CD4-positive, alpha-beta T cell treated with Interleukin-4 for 1 hour (primary cell): Measurements from ENCODE around the gene UBE2O.
"Not testable (repeated sequence)": the region's sequence is repeated elsewhere in the genome, so short reads cannot be mapped to it uniquely, and the experiment has no call there.

Experiments used
- DNase-seq, 2 donors: peaks; one replicate each; pipeline ENCODE4 v3.0.0-alpha.2; 2020 to 2022

The UBE2O gene

GRCh38 chr17:76367642-76368041 is 85.3 kb downstream of the UBE2O start:
- no peak for DNase-seq

GRCh38 chr17:76366247-76366646 is 86.7 kb downstream of the UBE2O start:
- no peak for DNase-seq

GRCh38 chr17:76365256-76365903 is 87.6 kb downstream of the UBE2O start:
- no peak for DNase-seq

- no peak for DNase-seq
Observed at GRCh38 chr17:76363107-76363842, 89.7 kb downstream of the UBE2O start.

GRCh38 chr17:76360461-76360860 is 92.5 kb downstream of the UBE2O start:
- DNase-seq = no peak

- DNase-seq = not testable (repeated sequence)
Observed at GRCh38 chr17:76359776-76360175, 93.2 kb downstream of the UBE2O start.

GRCh38 chr17:76359375-76359774 is 93.6 kb downstream of the UBE2O start:
- DNase-seq = no peak

- no peak for DNase-seq
Observed at GRCh38 chr17:76357597-76358158, 95.3 kb downstream of the UBE2O start.

GRCh38 chr17:76356803-76357456 is 96.0 kb downstream of the UBE2O start:
- no peak for DNase-seq

GRCh38 chr17:76354747-76355310 is 98.1 kb downstream of the UBE2O start:
- DNase-seq = no peak

- DNase-seq = no peak
Observed at GRCh38 chr17:76354317-76354729, 98.6 kb downstream of the UBE2O start.

GRCh38 chr17:76353599-76354316 is 99.2 kb downstream of the UBE2O start, which contains the start of gene PRPSAP1:
Gene PRPSAP1 (minus strand): TSS chr17:76353916. CDS start chr17:76353703, 213 bp downstream.
- DNase-seq = peak; percentile 85 to 88

GRCh38 chr17:76353004-76353598 is 99.9 kb downstream of the UBE2O start:
- DNase-seq = no peak

- DNase-seq = no peak
Observed at GRCh38 chr17:76351526-76352071, 101.4 kb downstream of the UBE2O start.

GRCh38 chr17:76350463-76350862 is 102.5 kb downstream of the UBE2O start:
- no peak for DNase-seq

GRCh38 chr17:76346936-76347335 is 106.0 kb downstream of the UBE2O start:
- not testable (repeated sequence) for DNase-seq

GRCh38 chr17:76345377-76345974 is 107.5 kb downstream of the UBE2O start:
- DNase-seq = no peak

- no peak for DNase-seq
Observed at GRCh38 chr17:76343106-76343505, 109.8 kb downstream of the UBE2O start.

GRCh38 chr17:76341301-76341700 is 111.7 kb downstream of the UBE2O start:
- DNase-seq = no peak
